NB4 (cell line): ENCODE results near the gene RAPGEF6.

Experiments used
- POLR2A ChIP-seq: IDR thresholded peaks from 2 replicates; pipeline ENCODE4 v1.6.1; 2011; ENCODE audit warnings: mild to moderate bottlenecking; ENCODE audit not compliant: insufficient read length; ENCODE audit errors: extremely low read depth
- TF ChIP-seq, protein P1 (sequence below): IDR thresholded peaks from one replicate; pipeline ENCODE4 v1.5.1; 2012; ENCODE audit warnings: low read depth, low read length

DNA sequence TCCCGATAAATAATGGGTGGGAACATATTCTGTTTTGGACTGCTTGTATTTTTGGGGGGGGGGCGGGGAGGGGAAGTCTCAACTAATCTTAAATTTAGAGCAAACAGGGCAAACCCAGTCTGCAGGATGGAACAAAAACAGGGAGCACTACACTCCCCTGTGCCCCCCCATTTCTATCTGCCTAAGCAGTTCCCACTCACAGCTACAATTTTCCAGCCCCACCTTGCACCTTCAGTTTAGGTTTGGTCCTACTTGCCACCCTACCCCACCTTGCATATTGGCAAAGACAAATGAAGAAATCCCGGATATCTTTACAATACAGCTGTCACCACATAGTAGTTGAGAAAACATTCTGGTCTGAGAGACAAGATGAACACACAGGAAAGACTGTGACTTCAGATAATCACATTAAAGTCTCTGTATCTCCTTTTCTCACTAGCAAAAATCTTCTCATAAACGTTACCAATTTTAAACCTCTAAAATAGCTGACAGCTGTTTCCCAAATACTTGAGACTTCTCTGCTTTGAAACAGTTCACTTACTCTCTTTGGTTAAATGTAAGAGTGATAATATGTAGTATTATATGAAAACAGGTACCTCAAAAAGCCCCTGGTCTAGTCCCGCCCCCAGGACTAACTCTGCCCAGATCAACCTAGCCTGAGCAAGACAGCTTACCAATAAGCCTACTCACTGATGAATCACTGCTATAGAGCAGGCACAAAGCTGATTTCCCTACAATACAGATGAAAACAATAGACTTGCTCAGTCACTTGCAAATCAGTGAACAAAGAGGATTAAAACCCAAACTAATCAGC, 5.2 kb upstream of the RAPGEF6 start:
- TF ChIP-seq, protein P1, sequence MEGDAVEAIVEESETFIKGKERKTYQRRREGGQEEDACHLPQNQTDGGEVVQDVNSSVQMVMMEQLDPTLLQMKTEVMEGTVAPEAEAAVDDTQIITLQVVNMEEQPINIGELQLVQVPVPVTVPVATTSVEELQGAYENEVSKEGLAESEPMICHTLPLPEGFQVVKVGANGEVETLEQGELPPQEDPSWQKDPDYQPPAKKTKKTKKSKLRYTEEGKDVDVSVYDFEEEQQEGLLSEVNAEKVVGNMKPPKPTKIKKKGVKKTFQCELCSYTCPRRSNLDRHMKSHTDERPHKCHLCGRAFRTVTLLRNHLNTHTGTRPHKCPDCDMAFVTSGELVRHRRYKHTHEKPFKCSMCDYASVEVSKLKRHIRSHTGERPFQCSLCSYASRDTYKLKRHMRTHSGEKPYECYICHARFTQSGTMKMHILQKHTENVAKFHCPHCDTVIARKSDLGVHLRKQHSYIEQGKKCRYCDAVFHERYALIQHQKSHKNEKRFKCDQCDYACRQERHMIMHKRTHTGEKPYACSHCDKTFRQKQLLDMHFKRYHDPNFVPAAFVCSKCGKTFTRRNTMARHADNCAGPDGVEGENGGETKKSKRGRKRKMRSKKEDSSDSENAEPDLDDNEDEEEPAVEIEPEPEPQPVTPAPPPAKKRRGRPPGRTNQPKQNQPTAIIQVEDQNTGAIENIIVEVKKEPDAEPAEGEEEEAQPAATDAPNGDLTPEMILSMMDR: no peak
- no peak for TF ChIP-seq POLR2A
